Activated effector memory CD4-positive, alpha-beta T cell treated with Interleukin-2 at 50 U/mL for 16 hours (primary cell): ENCODE results near the gene ACSM3.
"Not testable (repeated sequence)": the region's sequence is repeated elsewhere in the genome, so short reads cannot be mapped to it uniquely, and the experiment has no call there.

Experiments
- DNase-seq: peaks from one replicate; pipeline ENCODE4 v3.0.0-alpha.2; 2020

ACSM3 gene, protein sequence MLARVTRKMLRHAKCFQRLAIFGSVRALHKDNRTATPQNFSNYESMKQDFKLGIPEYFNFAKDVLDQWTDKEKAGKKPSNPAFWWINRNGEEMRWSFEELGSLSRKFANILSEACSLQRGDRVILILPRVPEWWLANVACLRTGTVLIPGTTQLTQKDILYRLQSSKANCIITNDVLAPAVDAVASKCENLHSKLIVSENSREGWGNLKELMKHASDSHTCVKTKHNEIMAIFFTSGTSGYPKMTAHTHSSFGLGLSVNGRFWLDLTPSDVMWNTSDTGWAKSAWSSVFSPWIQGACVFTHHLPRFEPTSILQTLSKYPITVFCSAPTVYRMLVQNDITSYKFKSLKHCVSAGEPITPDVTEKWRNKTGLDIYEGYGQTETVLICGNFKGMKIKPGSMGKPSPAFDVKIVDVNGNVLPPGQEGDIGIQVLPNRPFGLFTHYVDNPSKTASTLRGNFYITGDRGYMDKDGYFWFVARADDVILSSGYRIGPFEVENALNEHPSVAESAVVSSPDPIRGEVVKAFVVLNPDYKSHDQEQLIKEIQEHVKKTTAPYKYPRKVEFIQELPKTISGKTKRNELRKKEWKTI

DNA sequence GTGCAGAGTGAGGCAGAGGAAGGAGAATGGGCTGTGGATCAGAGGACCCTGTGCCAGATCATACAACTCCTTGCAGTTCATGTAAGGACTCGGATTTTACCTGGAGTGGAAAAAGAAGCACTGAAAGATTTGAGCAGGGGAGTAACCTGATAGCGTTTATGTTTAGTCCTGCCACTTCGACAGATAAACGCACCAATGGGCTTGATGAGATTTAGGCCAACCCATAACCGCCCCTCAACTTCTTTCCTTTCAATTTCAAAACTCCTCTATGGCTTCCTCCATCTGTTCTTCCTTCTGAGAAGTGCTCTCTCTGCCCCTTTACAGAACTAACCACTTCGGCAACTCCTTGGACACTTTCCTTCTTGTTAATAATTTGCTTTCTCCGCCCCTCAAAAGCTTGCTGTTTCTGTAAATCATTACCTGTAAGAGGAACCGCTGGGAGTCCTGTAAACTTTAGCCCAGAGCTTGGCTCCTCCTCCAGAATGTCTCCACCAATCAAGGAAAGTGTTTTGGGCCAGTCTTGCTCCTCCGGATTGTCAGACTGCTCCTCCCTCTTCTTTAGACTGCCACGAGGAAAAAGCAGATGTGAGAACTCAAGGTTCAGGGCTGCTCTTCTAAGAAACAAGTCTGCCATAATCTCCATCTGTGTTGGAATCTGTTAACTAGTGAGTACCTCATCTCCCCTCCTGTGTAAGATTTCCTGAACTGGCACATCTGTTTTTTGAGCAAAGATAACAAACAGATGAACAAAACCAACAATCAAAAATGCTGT lies at the start of gene ACSM3:
Gene ACSM3, plus strand, starts transcription at position 554 of the 772 bp plus-strand sequence. CDS start 6,021 bp downstream, outside the sequence.
- peak; percentile 51 for DNase-seq

DNA sequence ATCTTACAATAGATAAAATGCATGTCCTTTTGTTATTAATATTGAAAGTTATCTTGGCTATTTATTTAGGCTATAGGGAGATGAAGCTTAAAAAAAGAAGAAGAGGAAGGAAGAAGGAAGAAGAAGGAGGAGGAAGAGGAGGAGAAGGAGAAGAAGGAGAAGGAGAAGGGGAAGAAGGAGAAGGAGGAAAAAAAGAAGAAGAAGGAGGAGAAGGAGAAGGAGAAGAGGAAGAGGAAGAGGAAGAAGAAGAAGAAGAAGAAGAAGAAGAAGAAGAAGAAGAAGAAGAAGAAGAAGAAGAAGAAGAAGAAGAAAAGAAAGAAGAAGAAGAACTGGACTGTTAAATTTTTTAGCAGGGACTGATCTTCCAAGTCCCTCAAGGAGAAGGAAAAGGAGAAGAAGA lies 46.1 kb upstream of the ACSM3 start:
- DNase-seq: not testable (repeated sequence)

DNA sequence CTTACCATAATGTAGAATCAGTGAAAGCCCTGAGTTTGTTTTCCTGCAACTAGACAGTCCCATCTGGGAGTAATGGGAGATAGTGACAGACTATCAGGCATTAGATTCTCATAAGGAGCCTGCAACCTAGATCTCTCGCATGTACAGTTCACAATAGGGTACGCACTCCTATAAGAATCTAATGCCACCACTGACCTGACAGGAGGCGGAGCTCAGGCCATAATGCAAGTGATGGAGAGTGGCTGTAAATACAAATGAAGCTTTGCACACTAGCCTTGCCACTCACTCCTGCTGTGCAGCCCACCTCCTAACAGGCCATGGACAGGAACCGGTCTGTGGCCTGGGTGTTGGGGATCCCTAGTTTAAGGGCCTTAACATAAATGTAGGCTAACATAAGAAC lies 43.6 kb upstream of the ACSM3 start:
- no peak for DNase-seq

DNA sequence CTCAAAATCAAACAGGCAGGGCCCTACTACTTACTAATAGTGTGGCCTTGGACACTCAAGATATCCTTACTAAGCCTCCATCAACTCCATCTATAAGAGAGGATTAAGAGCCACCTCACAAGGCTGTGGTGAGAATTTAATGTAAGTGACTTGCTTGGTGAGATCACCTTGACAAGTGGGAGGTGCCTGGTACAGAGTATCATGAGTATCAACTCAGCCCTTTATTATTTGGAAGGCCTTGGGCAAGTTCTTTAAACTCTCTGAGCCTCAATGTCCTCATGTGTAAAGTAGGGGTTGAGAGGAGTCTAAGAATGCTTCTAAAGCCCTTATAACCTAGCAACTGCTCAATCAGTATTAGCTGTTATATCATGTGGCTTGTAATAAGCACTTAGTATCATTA lies 37.2 kb upstream of the ACSM3 start:
- DNase-seq: no peak

DNA sequence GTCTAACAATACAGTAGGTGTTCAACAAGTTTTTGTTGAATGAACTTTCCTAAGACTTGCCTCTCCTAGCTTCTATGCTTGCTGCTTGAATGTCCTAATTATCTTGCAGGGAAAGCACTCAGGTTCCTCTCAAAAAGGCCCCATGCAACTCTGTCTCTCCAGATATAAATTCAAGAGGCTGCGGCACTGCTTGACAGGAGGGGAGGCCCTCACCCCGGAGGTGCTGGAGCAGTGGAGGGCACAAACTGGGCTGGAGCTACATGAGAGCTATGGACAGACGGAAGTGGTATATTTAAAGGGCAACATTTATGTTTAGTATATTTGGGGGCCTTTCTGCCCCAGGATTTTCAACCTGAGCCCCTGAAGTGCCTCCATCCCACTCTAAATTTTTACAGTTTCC lies 36.6 kb upstream of the ACSM3 start:
- no peak for DNase-seq

DNA sequence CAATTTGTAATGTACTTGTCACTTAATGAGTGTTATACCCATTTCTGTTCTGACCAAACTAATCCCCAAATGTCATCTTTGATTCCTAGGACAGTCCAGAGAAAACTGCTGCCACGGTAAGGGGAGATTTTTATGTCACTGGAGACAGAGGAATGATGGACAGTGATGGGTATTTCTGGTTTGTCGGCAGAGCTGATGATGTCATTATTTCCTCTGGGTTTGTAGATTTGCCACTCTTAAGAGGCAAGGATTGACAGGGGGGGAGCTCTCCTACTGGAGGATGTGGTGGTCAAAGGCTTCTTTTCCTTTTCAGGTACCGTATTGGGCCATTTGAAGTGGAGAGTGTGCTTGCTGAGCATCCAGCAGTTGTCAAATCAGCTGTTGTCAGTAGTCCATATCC lies 34.7 kb upstream of the ACSM3 start:
- no peak for DNase-seq

DNA sequence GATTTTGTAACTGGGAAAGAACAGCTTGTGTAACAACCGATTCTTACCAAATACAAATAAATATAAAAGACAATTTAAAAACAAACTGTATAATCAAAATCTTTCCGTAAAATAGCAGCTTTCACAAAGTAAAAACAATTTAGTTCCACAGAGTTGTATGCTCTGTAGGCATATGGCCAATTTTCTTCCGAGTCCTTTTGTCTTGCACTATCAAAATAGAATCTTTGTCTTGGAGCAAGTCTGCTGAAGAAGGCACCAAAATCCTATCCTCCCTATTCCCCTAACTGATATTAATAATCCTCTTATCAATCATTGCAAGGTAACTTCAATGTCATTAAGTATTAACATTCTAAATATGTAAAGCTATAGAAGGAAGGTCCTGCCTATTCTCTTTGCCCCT lies 29.8 kb upstream of the ACSM3 start:
- DNase-seq: no peak

DNA sequence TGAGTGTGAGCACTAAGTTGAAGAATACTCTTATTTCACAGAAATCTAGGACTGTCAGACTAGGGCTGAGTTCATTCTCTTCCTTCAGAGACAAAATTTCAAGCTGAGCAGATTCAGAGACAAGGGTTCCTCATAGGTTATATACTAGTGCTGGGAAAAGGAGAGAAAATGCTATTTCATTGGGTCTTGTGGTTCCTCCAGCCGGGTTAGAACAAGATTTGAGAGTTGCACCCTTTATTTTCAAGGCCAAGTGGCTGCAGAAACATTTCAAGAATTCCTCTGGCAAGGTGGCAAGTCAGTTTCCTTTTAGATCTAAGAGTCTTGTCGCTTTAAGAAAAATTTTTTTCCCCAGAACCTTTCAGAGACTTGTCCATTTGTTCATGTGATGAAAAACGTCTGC lies 29.0 kb upstream of the ACSM3 start:
- DNase-seq: no peak

DNA sequence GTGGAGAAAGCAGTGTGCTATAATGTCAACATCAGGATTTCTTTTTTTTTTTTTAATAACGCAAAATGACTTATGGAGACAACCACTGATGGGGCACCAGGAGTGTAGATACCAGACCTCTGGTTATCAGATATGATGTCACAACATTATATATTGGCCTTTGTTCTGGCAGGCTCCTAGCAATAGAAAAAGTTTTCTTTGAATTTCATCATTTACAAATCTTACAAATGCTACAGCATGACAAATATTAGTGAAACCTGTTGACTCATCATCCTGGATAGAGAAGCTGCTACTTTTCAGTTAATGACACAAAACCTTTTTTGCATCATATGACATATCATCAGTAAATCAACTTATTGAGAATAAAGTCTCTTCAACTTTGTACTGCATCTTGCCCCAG lies 28.3 kb upstream of the ACSM3 start:
- no peak for DNase-seq

DNA sequence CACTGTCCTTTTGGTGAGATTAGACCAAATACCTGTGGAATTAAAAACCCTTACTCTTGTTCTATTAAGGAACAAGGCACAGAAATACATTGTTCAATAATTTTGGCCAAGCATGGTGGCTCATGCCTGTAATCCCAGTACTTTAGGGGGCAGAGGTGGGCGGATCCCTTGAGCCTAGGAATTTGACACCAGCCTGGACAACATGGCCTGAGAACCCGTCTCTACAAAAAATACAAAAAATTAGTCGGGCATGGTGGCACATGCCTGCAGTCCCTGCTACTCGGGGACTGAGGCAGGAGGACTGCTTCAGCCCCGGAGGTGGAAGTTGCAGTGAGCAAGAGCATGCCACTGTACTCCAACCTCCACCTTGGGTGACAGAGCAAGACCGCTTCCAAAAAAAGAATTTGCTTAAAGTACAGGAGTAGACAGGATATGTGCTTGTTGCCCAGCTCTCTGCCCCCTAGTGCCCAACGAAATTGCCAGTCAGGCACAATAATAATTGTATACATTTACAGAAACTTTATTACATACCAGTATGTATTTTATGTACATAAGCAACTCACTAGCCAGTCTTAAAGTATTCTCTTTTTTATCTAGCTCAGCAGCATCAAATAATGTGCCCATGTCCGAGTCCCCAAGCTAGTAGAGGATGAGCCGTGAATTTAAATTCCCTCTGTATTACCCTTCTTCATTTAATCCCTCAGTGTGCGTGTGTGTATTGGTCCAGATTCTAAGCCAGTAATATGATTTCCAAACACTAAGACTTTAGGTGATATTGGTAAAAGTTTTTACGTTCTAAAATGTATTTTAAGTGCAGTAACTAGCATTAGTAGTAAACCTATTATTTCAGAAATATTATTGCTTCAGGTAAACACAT lies 23.6 kb upstream of the ACSM3 start:
- no peak for DNase-seq

DNA sequence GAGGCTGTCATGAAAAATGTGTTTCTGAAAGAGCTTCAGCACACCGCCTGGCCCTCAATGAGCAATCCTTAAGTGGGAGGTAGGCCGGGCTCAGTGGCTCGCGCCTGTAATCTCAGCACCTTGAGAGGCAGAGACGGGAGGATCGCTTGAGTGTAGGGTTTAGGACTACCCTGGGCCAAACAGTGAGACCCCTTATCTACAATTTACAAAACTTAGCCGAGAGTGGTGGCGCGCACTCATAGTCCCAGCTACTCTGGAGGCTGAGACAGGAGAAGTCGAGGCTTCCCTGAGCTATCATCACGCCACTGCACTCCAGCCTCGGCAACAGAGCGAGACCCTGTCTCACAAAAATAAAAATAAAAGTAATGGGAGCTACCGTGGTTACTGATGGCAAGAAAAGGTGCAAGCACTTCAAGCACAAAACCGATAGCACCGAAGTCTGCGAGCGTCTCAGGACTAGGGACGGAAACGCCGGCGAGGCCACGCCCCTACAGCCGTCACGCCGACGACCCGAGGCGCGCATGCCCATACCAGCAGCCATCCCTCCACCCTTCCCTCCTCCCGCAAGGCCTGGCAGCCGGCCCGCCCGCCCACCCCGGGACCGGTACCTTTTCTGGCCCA lies 22.8 kb upstream of the ACSM3 start:
- DNase-seq: peak; percentile 87

DNA sequence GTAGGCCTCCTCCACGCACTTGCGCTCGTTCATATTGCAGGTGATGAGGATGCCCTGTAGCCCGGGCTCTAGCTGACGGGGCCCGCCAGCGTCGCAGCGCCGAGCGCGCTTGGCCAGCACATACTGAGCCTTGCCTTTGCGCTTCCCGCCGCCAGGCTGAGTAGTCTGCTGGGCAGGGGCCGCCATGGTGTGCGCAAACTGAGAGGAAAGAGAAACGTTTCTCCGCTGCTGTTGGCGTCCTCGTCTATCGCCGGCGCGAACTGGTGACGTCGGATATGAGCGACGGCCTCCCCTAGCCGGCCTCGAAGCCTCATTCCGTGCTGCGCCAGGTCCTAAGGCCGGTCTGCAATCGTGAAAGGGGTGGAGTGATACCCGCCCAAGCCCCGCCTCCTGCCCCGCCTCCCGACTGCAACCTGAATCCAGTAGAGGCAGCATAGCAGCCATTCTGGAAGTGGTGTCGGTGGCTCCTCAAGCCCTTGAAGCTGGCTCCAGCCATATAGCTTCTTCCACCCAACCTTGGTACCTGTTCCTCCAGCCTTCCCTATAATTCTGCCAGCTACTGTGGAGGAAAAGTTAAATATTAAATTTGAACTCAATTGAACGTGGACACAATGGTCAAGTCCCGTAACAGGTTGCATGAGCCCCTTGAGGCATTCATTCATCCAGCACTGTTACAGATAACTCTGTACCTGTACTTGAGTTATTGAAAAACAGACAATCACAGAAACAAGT lies 22.1 kb upstream of the ACSM3 start, which contains the start of gene THUMPD1:
Gene THUMPD1, minus strand, starts transcription at position 265 of the 732 bp plus-strand sequence. Its CDS starts 79 bp downstream, at position 186.
- peak; percentile 96 for DNase-seq

DNA sequence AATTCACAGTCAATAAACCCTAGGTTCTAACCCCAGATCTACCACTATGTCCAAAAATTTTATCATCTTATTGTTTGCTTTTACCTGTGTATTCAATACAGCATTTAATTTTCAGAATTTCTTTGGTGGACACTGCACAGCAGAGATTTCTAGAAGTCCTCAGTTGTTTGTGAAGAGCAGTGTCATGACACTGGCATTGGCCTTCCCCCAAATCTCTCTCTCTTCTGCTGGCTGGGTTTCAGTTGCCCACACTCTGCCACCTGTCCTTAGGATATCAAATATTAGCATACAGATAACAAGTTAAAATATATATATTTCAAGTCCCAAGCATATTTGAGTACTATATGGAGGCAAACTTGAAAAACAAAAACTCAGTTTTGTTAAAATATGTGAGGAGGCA lies 20.2 kb upstream of the ACSM3 start:
- DNase-seq: no peak

DNA sequence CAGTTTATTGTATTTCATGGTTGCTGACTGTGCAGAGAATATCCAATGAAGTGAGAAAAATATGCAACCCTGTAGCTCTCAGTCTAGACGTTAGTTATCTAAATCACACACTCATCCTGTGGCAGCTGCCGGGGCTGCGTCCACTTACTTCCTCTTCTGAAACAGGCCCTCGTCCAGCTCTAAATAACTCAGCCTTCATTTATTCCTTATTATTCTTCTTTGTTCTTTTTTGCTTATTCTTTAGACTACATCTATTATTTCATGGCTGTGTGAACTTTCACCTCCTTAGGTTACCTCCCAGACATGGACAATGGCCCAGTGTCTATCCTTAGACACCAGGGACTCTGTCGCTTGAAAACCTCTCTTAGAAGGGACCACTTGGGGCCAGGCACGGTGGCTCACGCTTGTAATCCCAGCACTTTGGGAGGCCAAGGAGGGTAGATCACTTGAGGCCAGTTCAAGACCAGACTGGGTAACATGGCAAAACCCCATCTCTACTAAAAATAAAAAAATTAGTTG lies 18.8 kb upstream of the ACSM3 start:
- no peak for DNase-seq

DNA sequence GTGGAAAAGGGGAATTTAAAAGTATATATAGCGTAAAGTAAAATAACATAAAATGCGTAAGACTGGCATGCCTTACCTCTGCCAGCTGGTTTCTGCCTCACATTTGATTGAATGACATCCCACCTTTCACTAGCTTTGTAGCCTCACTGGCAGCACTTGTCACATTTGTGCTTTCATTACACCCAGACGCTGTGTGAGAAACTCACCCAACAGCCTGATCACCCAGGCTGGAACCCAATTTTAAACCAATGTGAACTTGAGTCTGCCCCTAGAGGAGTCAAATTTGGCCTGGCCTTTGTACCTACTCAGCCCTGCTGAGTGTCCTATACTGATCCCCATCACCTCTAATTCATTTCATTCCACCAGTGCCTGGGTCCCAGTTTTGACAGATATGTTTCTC lies 17.4 kb upstream of the ACSM3 start:
- DNase-seq: no peak

DNA sequence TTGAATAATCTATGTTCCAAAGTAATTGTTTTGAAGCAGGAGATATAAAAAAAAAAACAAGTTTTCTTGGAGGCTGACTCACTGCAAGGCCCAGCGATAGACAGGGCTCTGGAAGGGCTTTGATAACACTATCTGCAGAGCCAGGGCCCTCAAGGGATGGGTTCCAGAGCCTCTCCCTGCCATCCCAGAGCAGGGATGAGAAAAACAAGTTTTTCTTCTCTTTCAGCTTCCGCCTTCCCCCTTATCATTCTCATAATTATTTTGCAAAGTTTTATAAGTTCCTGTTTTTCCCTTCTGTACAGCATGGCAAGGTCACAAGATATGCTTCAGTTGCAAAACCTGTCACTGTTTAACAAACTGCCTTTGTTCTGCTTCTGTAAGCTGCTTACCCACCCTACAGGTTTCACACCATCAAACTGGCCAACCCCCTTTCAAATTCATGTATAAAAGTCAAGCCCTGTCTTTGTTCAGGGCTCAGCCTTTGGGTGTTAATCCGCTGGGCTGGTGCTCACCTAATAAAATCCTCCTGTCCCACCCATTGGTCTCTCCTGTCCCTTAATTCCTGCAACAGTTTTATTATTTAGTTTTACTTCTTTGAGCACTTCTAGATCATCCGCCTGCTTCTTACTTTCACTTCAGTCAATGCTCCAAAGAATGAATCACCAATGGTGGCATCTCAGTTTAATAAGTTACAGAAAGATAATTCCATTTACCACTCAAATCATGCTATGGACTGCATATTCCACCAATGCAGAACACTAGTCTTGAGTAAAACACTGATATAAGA lies 16.6 kb upstream of the ACSM3 start:
- no peak for DNase-seq

DNA sequence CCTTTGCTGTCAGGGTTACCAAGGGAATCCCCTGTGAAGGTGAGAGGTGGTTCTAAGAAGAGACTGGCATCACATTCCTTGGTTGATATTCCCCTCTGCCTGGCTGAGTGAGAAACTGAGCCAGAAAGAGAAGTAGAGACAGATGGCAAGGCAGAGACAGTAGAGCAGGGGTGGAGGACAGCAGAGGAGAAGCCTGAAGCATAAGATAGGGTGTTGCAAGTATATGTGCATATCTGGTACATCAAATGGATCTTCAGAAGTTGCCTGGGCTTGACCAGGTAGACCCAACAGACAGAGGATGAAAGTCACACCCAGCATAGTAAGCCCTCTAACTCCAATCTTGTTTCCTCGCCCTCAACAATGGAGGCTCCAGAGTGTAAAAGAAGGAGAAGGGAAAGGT lies 14.3 kb upstream of the ACSM3 start:
- DNase-seq: no peak

DNA sequence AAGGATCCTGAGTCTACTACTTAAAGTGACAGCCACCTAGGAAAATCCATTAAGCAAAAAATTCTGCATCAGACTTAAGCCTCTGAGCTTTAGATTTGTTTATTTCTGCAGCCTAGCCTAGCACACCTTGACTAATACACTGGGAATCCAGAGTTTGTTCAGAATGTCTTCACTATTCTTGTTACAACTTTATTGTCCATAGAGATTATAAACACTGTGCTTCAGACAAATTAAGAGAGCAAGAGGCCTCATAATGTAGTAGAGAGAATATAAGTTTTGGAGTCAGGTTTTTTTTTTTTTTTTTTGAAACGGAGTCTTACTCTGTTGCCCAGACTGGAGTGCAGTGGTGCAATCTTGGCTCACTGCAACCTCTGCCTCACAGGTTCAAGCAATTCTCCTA lies 13.3 kb upstream of the ACSM3 start:
- no peak for DNase-seq

DNA sequence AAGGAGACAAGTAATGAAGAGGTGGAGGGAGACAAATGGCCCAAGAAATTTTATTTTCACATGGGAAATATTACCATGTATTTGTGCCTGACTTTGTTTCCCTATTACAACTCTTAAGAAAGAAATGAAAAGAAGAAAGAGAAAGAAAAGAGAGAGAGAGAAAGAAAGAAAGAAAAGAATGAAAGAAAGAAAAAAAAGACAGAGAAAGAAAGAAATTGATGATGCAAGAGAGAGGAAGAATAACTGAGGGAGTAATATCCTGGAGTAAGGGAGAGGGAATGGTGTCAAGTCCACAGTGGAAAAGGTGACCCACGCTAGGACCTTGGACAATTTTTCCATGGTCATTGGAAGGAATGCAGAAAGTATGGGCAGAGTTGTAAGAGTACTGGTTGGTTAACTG lies 10.1 kb upstream of the ACSM3 start:
- no peak for DNase-seq

DNA sequence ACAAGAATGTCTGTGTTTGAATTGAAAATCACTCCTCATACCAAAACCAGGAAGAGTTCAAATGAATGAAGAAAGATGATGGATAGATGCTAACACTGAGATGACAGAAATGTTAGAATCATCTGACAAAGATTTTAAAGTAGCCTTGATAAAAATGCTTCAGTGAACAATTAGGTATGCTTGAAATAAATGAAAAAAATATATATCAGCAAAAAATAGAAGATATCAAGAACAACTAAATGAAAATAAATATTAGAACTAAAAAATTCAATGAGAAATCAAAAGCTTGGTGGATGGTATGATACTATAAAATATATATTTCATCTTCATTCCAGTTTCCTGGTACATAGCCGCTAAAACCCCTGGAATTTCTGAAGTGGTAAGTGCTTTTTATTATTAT lies 8.6 kb upstream of the ACSM3 start:
- DNase-seq: no peak

DNA sequence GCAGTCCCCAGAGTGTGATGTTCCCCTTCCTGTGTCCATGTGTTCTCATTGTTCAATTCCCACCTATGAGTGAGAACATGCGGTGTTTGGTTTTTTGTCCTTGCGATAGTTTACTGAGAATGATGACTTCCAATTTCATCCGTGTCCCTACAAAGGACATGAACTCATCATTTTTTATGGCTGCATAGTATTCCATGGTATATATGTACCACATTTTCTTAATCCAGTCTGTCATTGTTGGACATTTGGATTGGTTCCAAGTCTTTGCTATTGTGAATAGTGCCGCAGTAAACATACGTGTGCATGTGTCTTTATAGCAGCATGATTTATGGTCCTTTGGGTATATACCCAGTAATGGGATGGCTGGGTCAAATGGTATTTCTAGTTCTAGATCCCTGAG lies 8.0 kb upstream of the ACSM3 start:
- not testable (repeated sequence) for DNase-seq
